Left ventricle myocardium superior (tissue), 1 donor: ENCODE measurements around the gene TCTN1. TPM values are rescaled to one million over a fixed set of nuclear protein-coding genes. Genes with fewer than 3 reads are reported as not detected.
"Not testable (repeated sequence)": the region's sequence is repeated elsewhere in the genome, so short reads cannot be mapped to it uniquely, and the experiment has no call there.

Experiments
- ATAC-seq: fragments of 200-7000 bp; cut with Tn5 transposase; one replicate; pipeline ENCODE4 v1.9.1; 2020; ENCODE audit warnings: mild to moderate bottlenecking, moderate library complexity
- DNase-seq: peaks from one replicate; pipeline ENCODE4 v3.0.0-alpha.2; 2020
- intact Hi-C: fragments of 100-400 bp; cut with micrococcal nuclease; formaldehyde crosslinking; loops from one replicate; pipeline ENCODE4 v1.11.0; 2022
- total RNA-seq: library from RNA; stranded (reverse); fragmentation: NEBNext Ultra II Directional; extraction: Animal tissue kit (Norgen Biotek cat#: 25700); gene quantifications from one replicate; pipeline ENCODE4 v1.2.1, GENCODE V29; 2021
- donor health status: DM: no; HTN: yes; CAD: no; lungs with severe emphysema.

Gene TCTN1
- total RNA-seq, 1 donor from 2014 or later: 25.5 TPM

DNA sequence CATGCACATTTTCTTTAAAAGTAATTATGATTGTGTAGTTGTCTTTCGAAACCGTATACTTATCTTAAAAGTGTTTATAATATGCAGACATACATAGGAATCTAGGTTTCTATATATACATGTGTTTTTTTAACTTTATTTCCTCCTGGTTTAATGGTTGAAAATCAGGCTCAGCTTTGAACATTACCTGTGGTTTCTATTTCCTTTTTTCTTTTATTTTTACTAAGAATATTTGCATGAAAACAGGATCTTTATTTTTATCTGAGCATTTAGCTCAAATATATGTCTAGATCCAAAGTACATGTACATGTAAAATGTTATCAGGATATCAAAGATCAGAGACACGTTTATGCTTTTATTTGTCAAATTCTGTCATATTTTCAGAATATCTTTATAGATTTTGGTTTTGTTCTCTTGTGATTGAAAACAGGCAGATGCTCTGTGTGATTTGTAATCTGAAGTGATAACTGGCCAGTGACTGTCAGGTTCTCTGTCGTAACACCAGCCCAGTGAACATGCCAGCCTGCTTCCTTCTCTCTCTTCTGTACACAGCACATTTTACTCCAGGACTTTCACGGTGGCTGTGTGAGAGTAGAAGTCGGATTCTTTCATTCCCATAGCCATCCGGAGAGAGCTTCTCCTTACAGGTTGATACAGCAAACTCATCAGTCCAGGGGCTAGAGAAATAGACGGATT is 13.7 kb downstream of the TCTN1 start:
- intact Hi-C loops: no loop called here
- ATAC-seq (no peak), DNase-seq (no peak)

DNA sequence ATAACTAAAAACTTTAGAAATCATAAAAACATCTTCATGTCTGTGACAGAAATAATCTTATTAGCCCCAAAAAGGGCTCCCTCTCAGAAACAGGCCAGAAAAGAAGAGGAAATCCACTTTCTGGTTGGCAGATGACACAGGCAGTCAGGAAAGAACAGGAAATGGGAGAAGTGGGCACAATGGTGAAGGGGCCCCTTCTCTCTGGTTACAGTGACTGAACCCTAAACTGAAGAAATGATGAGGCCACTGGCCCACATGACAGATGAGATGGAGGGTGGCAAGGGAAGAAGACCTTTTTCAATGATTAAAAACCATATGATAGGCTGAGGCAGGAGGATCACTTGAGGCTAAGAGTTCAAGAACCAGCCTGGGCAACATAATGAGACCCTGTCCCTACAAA is 21.1 kb downstream of the TCTN1 start:
- intact Hi-C loops: no loop called here
- no peak for DNase-seq
- ATAC-seq: no peak

DNA sequence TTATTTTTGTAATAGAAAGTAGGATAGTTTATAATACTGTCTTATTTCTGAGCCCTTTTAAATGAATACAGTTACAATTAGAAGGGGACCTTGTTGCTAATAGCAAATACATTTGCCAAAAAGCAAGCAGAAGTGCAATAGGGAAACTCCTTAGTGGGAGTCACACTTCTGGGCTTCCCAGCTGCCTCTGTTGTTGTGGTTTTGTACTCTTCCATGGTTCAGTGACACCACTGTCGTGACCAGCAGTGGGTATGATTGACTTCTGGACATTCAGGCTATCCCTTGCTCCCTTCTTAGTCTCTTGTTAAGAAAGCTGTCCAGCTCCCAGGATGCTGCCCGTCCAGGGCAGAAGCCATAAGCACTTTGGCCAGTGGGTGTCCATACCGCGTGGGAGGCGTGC is 22.6 kb downstream of the TCTN1 start:
- no peak for ATAC-seq
- intact Hi-C loops: no loop called here
- no peak for DNase-seq

DNA sequence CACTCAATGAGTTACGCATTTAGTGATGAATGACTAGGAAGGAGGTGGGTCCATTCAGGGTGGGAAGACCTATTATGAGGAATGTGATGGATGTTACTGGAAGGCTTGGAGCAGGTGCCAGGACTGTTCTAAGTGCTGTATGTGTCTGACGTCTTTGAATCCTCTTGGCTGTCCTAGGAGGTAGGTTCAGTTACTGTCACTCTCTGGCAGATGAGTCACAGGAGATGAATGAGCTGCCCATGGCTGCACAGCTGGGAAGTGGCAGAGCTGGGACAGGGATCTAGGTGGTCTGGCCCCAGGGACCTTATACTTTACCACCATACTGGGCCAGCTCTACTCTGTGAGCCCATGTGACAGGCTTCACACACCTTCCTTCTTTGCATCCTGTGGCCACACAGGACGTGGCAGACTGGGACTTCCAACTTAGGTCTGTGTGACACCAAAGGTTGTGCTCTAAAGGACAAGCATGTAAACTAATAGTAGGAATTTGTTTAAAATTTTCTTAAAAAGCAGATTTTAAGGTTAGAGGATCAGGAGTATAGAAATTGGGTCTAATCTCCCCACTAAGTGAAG is 24.0 kb downstream of the TCTN1 start:
- no peak for ATAC-seq
- intact Hi-C loops: no loop called here
- no peak for DNase-seq

DNA sequence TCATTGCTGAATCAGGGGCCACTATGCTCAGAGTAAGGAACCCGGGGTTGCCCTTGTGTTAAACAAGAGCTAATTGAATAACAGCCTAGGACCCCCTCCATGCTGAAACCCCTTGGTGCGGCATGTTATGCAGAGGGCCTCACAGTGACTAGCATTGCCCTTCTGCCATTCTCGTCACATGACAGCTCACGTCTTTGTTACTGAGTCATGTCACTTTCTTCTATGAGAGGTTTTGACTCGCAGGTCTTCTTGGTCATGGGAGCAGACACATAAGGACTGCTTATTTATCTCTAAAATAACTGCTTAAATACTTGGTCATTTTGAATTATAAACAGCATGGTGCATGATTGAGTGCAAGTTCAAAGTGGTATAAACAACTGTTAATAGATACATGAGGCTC is 24.9 kb downstream of the TCTN1 start:
- ATAC-seq: no peak
- no peak for DNase-seq
- intact Hi-C loops: no loop called here

DNA sequence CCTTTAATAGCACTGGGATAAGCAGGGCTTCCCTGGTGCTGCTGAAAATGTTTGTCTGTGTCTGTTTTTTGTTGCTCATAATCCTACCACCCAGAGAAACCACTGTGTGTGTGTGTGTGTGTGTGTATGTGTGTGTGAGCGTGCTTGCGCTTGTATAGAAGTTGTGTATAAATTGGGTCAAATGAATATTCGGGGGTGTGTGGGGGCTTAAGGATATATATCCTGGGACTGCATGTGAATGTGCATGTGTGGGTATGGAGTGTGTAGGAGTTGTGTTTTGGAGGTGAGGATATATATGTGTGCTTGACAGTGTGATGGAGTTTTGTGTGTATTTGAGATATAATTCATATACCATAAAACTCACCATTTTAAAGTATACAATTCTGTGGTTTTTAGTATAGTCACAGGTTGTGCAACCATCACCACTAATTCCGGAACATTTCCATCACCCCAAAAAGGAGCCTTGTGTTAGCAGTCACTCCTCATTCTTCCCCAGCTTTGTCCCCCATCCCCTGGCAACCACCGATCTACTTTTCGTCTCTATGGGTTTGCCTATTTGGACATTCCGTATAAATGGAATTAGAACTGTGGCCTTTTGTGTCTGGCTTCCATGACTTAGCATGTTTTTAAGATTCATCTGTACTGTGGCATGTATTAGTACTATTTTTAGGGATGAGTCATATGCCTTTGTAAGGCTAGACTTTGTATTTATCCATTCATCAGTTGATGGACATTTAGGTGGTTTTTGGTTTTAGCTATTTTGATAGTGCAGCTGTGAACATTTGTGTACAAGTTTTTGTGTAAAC is 25.6 kb downstream of the TCTN1 start:
- ATAC-seq (peak; percentile 42), DNase-seq (no peak)
- intact Hi-C loops: no loop called here

DNA sequence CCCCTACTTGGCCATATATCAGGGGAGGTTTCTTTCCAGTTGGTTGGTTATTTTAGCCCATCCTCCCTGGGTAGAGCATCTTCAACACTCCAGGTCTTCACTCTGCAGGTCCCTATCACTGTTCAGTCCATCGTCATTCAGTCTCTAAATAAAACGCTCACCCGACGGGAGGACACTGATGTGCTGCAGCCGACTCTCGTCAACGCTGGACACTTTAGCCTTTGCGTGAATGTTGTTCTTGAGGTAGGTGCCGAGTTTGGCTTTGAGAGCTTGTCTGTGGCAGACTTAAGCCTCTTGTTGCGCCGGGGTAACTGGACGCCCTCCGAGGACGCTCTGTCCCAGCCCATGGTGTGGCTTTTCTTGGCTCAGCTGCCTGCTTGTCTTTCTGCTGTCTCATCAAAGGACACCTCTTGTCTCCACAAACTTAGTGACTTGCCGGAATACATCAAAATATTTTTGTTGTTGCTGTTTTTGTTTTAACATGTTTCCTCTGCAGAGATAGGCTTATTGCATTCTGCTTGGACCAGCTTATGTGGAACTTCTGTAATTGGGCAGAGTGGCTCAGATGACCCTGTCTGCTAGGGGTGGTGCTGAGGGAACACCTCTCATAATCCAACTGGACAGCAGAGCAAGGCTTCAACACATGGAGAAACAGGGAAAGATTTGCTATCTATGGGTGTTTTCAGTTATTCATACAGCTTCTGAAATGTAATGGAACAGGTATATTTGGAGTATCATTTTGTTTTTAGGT is 26.5 kb downstream of the TCTN1 start:
- intact Hi-C loops: no loop called here
- ATAC-seq: peak; percentile 91
- DNase-seq: peak; percentile 81

DNA sequence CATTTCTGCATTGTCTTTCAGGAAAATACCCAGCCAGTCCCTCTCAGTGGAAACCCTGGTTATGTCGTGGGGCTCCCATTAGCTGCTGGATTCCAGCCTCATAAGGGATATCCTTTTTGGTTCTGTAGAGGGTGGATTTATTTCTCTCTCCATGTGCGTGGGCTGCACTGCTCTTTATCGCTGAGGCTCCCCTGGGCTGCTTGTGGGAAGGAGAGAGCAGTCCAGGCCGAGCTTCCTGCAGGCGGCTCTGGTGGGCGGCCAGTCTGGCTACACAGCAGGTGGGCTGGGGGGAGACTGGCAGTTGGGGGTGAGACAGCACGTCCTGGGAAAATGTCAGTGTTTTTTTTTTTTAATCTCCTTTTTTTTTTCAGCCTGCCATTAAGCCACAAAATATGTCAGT is 27.6 kb downstream of the TCTN1 start:
- intact Hi-C loops: no loop called here
- ATAC-seq (peak; percentile 27), DNase-seq (peak; percentile 60)

DNA sequence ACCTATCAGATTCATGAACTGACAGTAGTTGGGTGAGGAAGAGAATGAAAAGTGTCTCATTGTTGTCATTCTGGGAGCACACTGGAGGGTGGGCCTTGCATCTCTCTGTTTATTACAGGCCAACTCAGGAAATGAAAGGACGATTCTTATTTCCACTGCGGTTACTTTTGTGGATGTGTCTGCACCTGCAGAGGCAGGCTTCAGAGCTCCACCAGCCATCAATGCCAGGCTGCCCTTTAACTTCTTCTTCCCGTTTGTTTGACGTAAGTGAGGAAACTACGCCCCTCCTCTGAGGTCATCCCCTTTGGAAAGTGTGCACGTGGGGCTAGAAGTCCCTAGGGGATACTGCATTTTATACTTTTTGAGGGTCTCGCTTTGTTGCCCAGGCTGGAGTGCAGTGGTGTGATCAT is 33.7 kb downstream of the TCTN1 start:
- ATAC-seq (no peak), DNase-seq (no peak)
- intact Hi-C loops: no loop called here

DNA sequence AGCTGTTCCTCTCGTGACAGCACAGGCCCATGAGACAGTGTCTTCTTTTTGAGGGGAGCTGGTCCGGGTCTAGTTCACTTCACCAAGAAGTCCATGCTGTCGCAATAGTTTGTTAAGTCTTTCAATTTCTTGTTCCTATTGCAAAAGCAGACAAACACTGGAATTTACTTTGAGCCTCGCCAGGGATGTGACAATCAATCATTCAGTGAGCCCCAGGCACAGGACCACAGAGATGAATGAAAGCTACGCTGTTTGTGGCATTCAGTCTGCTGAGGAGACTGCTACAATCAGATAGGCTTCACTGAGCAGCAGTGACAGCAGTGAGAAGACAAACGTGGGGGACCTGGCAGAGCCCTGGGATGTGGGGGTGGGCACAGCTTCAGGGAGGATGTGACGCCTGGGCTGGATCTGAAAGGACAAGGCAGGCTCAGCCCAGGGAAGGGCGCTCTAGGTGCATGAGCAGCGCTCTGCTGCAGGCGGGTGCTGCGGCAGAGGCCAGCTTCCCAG is 35.5 kb downstream of the TCTN1 start:
- intact Hi-C loops: no loop called here
- no peak for ATAC-seq

DNA sequence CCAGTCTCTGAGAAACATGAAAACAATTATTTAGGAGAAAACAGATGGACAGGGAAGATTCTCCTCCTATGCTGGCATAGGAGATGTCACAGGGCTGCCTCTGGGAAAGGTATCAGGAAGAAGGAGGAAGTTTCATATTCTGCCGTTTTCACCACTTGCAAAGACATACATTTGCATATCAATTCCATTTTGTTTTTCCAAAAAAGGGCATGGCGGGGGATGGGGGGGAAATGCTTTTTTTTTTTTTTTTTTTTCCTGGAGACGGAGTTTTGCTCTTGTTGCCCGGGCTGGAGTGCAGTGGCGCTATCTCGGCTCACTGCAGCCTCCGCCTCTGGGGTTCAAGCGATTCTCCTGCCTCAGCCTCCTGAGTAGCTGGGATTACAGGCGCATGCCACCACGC is 40.3 kb downstream of the TCTN1 start:
- not testable (repeated sequence) for ATAC-seq

More for the DNA sequence above, 35.5 kb downstream of the TCTN1 start:
- no peak for DNase-seq

DNA sequence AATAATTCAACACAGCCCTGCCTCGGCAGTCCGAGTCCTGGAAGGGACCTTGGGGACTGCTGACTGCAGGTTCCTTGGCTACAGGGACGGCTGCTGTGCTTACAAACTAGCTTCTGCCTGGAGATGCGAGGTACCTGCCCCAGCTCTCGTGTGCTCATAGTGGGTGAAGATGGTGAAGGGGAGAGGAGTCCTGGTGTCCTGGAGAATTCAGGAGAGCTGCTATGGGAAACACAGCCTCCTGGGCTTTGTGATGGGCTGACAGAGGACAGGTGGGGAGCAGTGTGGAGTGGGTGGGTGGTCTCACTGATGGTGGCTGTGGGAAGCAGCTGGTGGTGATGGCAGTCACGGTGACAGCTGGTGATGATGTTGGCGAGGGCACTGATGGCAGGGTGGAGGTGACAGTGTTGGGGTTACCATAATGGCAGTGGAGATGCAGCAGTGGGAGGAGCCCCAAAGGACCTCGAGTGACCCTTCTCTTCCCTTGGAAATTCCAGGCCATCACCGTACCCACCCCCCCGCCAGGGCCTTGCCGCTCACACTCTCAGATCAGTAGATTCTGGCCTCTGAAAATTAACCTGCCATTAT is 42.2 kb downstream of the TCTN1 start:
- intact Hi-C loops: no loop called here

More for the DNA sequence above, 40.3 kb downstream of the TCTN1 start:
- intact Hi-C loops, DNase-seq: not testable (repeated sequence)

DNA sequence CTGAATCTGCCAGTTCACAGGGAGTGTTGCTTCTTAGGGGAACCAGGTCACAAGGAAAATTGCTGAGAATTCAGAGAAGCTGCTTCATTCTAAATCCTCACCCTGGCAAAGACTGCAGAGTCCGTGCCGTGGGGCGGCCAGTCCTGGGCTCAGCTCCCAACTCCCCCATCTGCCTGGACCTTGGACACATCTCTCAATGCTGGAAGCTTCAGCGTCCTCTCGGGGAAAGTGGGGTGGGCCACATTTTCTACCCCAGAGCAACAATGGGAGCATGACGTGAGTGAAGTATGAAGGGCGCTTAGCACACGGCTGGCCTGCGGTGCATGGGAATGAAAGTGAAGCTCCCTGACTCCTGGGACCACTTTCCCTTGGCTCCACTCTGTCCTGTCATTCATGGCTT is 43.8 kb downstream of the TCTN1 start:
- DNase-seq (peak; percentile 38), ATAC-seq (peak; percentile 53)
- intact Hi-C loops: no loop called here

More for the DNA sequence above, 42.2 kb downstream of the TCTN1 start:
- DNase-seq (no peak), ATAC-seq (no peak)

DNA sequence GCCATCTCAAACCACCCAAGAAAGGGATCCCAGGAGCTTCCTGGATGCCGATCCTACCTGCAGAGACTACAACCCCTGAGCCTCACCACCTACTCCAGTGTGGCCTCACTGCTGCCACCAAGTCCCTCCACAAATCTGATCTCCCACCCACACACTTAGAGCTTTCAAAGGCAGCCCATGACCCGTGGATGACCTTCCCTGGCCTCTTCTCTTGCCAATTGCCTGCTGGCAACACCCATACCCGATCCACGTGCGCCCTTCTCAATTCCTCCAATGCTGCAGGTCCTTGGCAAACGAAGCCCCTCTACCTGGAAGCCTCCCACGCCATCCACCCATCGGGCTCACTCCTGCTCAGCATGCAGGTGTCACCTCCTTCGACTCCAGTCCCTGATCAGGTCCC is 44.3 kb downstream of the TCTN1 start:
- intact Hi-C loops: no loop called here
- DNase-seq (no peak), ATAC-seq (no peak)

DNA sequence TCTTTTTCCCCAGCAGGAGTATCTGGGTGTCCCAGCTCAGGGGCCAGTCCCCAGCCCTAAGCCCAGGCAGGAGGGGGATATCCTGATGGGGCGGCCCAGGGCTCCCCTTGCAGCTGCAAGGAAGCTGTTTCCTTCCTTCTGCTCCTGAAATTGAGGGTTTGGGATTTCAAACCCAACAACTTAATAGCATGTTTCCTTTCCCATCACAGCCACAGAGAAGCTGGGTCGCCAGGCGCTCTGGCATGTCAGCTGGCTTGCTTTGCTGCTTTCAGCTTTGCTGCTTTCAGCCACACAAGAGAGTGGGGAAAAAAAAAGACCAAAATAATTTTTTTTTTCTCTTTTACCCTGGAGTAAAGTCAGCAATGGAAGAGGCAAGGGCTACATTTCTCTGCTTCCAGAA is 44.9 kb downstream of the TCTN1 start:
- intact Hi-C loops: no loop called here
- ATAC-seq (no peak), DNase-seq (no peak)

DNA sequence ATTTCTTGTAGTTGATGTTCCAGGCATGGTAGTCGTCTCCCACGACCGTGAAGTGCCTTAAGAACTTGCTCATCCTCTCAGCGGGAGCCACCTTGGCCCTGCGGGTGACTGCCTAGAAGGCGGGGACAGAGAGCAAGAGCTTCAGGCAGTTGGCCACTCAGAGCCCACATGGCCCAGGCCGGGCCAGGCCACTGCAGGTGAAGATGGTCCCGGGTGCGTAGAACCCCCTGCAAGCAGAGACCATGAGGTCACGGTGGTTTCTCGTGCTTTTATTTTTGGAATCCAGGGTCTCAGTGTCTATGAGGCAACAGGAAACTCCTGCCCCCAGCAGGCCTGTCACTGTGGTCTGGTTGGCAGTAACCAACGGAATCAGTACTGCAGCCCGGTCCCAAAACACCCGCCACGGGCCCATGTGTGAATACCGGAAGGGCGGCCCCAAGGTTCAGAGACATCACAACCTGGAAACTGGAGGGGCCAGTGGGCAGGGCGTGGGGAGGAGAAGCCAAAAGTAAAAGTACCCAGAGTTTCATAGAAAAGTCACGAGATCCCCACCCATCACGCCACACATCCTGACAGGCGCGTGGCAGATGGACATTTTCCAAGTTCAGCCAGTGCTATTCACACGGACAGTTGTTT is 47.5 kb downstream of the TCTN1 start:
- ATAC-seq: peak; percentile 48
- DNase-seq: peak; percentile 39
- intact Hi-C loops: no loop called here

DNA sequence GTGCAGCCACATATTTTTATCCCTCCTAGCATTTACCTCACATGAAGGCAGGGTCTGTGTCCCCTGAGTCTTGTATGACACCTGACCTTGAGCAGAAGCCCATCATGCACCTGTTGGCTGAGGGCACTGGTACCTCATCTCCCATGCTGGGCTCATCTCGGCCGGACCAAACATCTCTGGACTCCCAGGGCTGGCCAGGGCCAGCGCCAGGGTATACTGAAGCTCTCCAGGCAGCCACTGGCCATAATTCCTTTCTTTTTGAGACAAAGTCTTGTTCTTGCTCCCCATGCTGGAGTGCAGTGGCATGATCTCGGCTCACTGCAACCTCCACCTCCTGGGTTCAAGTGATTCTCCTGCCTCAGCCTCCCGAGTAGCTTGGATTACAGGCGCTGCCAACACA is 53.0 kb downstream of the TCTN1 start:
- no peak for ATAC-seq
- intact Hi-C loops: no loop called here
- no peak for DNase-seq

DNA sequence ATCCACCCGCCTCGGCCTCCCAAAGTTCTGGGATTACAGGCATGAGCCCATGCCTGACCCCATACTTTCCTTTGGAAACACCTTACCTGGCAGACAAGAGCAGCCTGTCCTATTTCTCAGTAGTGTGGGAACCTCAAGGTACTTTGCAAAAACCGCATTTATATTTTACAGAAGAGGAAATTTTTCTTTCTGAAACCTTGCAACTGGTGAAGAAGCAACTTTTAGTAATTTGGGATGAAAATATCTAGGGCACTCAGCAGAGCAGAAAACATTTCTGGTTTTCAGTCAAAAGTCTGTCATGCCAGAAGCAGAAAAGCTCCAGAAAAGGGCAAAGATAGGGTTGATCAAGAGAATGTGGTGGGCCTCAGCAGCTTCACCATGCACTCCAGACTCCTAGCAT is 53.7 kb downstream of the TCTN1 start:
- intact Hi-C loops: no loop called here
- no peak for ATAC-seq
- DNase-seq: no peak
